Adrenal gland (tissue), 12 donors: ENCODE results near the gene PARP16. TPM values are rescaled to one million over a fixed set of nuclear protein-coding genes. Genes with fewer than 3 reads are reported as not detected.

ENCODE experiments used
- DNase-seq, 7 donors: peaks; one replicate each; pipeline ENCODE4 v3.0.0-alpha.2; 2019 to 2020
- H3K27ac ChIP-seq, 5 donors: fragments of 200-600 bp; sonication (generic) in 4 of 5; 1 replicate in 3 of 5; 2 replicates in 2 of 5; pipeline versions ENCODE4 v1.5.1 to v1.8.0; 2016 to 2020; ENCODE audit warnings: mild to moderate bottlenecking in 1 of 5
- H3K27me3 ChIP-seq: fragments of 200-600 bp; 2 replicates; pipeline ENCODE4 v1.8.0; 2021
- H3K36me3 ChIP-seq, 2 donors: fragments of 200-600 bp; replicated peaks in 1 of 2; 1 replicate in 1 of 2; 2 replicates in 1 of 2; pipeline versions ENCODE4 v1.5.1 to v1.8.0; 2018 to 2022
- H3K4me1 ChIP-seq, 2 donors: fragments of 200-600 bp; replicated peaks in 1 of 2; 1 replicate in 1 of 2; 2 replicates in 1 of 2; pipeline versions ENCODE4 v1.5.1 to v1.8.0; 2018 to 2021
- H3K4me3 ChIP-seq, 4 donors: fragments of 200-600 bp; sonication (generic) in 3 of 4; one replicate each; pipeline ENCODE4 v1.5.1; 2016 to 2018
- H3K9me3 ChIP-seq, 3 donors: fragments of 200-600 bp; sonication (generic) in 1 of 3; replicated peaks in 1 of 3; 1 replicate in 2 of 3; 2 replicates in 1 of 3; pipeline versions ENCODE4 v1.5.1 to v1.8.0; 2016 to 2021
- POLR2A ChIP-seq, 2 donors: fragments of 450-650 bp; IDR thresholded peaks; one replicate each; pipeline ENCODE4 v1.6.1; 2017; ENCODE audit warnings: antibody characterized with exemption in 2 of 2, mild to moderate bottlenecking in 2 of 2, moderate library complexity in 1 of 2
- WGBS, 4 donors: extraction: QIAGEN DNeasy Blood & Tissue Kit in 2 of 4; methylation state at CpG; one replicate each; pipeline versions ENCODE4 v1.1.5 to v1.1.7; 2013 to 2017; 5-methylcytosine and 5-hydroxymethylcytosine counted together
- intact Hi-C, 2 donors: fragments of 100-400 bp; cut with DNase I; formaldehyde crosslinking; loops; one replicate each; pipeline versions ENCODE4 v1.14.1 to v1.15.0; 2022 to 2023
- polyA plus RNA-seq, 3 donors: library from polyadenylated mRNA; stranded (reverse); fragments of 200-250 nt in 2 of 3; fragments of 350-450 nt in 1 of 3; fragmentation: Illumina TruSeq in 1 of 3; extraction: RNeasy Lipid Tissue Mini Kit (QIAGEN cat#74804) in 1 of 3; gene quantifications; one replicate each; pipeline ENCODE4 v1.2.3, GENCODE V29; 2013 to 2014
- total RNA-seq, 9 donors: library from RNA; depleted of rRNA in 4 of 9; stranded (reverse); fragments of >200 nt in 4 of 9; fragments of 120-200 nt in 1 of 9; fragmentation: NEBNext Ultra II Directional in 1 of 9; extraction: Animal tissue kit (Norgen Biotek cat#: 25700) in 1 of 9; gene quantifications; one replicate each; pipeline versions ENCODE4 v1.1.0 to v1.2.4, GENCODE V29; 2013 to 2023
- TF ChIP-seq, protein P1 (sequence below), 6 experiments: fragments of 450-650 bp in 4 of 6; fragments of 200-600 bp in 2 of 6; sonication (generic) in 1 of 6; IDR thresholded peaks; 1 replicate in 5 of 6; 2 replicates in 1 of 6; pipeline versions ENCODE4 v1.5.1 to v1.8.0; 2016 to 2021; ENCODE audit warnings: antibody characterized with exemption in 6 of 6, mild to moderate bottlenecking in 2 of 6, moderate library complexity in 1 of 6
- donor health status: healthy with polysubstance abuse.
- donor health status: Bipolar disorder and iron deficiency.
- donor health status: DM: yes; HTN: yes; CAD: no.
- donor health status: DM: no; HTN: no; CAD: no.
- donor health status: DM: no; HTN: no; CAD: no.
- donor health status: DM: yes; HTN: yes; CAD: no.

PARP16 gene
- total and polyA plus RNA-seq, 12 donors, result 7.8 to 18.1 (median 14.2) TPM

- intact Hi-C loops, result no loop called here
- 41 to 57% (median 47%) methylated on average over 2 of the region's 2 CpGs for WGBS, 4 donors
- H3K27ac ChIP-seq, result no peak overlapping the region
- TF ChIP-seq POLR2A (IDR thresholded peaks at IDR 0.05), result no peak
- TF ChIP-seq, protein P1, sequence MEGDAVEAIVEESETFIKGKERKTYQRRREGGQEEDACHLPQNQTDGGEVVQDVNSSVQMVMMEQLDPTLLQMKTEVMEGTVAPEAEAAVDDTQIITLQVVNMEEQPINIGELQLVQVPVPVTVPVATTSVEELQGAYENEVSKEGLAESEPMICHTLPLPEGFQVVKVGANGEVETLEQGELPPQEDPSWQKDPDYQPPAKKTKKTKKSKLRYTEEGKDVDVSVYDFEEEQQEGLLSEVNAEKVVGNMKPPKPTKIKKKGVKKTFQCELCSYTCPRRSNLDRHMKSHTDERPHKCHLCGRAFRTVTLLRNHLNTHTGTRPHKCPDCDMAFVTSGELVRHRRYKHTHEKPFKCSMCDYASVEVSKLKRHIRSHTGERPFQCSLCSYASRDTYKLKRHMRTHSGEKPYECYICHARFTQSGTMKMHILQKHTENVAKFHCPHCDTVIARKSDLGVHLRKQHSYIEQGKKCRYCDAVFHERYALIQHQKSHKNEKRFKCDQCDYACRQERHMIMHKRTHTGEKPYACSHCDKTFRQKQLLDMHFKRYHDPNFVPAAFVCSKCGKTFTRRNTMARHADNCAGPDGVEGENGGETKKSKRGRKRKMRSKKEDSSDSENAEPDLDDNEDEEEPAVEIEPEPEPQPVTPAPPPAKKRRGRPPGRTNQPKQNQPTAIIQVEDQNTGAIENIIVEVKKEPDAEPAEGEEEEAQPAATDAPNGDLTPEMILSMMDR (IDR thresholded peaks at IDR 0.05), result no peak
- no peaks in the 10 kb centered on the region for H3K36me3 ChIP-seq
- peak in 1 of 7 donors; percentile 45 for DNase-seq
- no peaks in the 10 kb centered on the region for H3K27me3 ChIP-seq
- no peak overlapping the region for H3K4me3 ChIP-seq
- H3K4me1 ChIP-seq, result no peaks in the 10 kb centered on the region
- no peaks in the 10 kb centered on the region for H3K9me3 ChIP-seq
These were observed 65.0 kb downstream of the PARP16 start for GRCh38 chr15:65221697-65222096.

DNA sequence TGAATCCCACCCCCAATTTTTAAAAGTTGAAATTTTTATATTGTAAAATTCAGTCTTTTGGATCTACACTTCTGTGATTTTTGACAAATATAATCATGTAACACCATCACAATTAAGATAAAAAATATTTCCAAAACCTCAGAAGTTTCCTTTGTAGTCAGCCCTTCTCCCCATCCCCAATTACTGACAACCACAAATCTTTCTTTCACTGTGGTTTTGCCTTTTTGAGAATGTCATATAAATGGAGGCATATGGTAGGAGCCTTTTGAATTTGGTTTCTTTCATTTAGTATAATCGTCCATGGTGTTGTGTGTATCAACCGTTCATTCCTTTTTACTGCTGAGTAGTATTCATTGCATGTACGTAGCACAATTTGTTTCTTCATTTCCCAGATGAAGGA, 67.5 kb downstream of the PARP16 start:
- no peaks in the 10 kb centered on the region for H3K36me3 ChIP-seq
- no peaks in the 10 kb centered on the region for H3K4me1 ChIP-seq
- no peaks in the 10 kb centered on the region for H3K27me3 ChIP-seq
- 89 to 93% (median 90%) methylated on average over 3 of the region's 3 CpGs for WGBS, 4 donors
- TF ChIP-seq, protein P1 (IDR thresholded peaks at IDR 0.05), result no peak
- no peak for TF ChIP-seq POLR2A (IDR thresholded peaks at IDR 0.05)
- no peak overlapping the region for H3K4me3 ChIP-seq
- H3K27ac ChIP-seq, result no peak overlapping the region
- DNase-seq, result no peak
- no peaks in the 10 kb centered on the region for H3K9me3 ChIP-seq
- intact Hi-C loops, result no loop called here

- no peak for DNase-seq
- no peaks in the 10 kb centered on the region for H3K9me3 ChIP-seq
- intact Hi-C loops, result no loop called here
- TF ChIP-seq, protein P1 (IDR thresholded peaks at IDR 0.05), result no peak
- TF ChIP-seq POLR2A (IDR thresholded peaks at IDR 0.05), result no peak
- H3K27me3 ChIP-seq, result no peaks in the 10 kb centered on the region
- no peak overlapping the region for H3K27ac ChIP-seq
- WGBS, 4 donors, result 83 to 88% (median 87%) methylated on average over 9 to 10 of the region's 10 CpGs
- no peaks in the 10 kb centered on the region for H3K4me1 ChIP-seq
- H3K36me3 ChIP-seq, result no peaks in the 10 kb centered on the region
- H3K4me3 ChIP-seq, result no peak overlapping the region
These were observed 68.9 kb downstream of the PARP16 start for GRCh38 chr15:65217526-65218482.

DNA sequence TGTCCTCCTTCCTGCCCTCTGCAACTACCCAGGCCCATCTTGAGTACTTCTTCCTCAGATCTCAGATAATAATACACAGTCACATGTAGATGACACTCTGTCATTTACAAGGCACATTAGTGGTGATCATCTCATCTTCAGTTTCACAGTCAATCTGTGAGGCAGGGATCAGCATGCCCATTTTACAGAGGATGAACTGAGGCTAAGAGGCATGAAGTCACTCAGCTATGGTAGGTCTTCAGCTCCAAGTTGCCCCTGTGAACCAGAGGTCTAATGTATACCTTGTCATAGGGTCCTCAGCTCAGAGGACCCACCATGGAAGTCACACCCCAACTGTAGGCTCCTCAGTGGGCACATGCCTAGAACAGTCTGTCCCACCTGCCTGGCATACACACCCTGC, 71.2 kb downstream of the PARP16 start:
- H3K27ac ChIP-seq, result no peak overlapping the region
- H3K36me3 ChIP-seq, result no peaks in the 10 kb centered on the region
- TF ChIP-seq POLR2A (IDR thresholded peaks at IDR 0.05), result no peak
- TF ChIP-seq, protein P1 (IDR thresholded peaks at IDR 0.05), result no peak
- H3K9me3 ChIP-seq, result no peaks in the 10 kb centered on the region
- H3K4me3 ChIP-seq, result no peak overlapping the region
- no peaks in the 10 kb centered on the region for H3K27me3 ChIP-seq
- DNase-seq, result no peak
- intact Hi-C loops, result no loop called here
- H3K4me1 ChIP-seq, result no peaks in the 10 kb centered on the region
